Type B pancreatic cell (in vitro differentiated cells): ENCODE results near the gene CSF1R. TPM values are rescaled to one million over a fixed set of nuclear protein-coding genes. Genes with fewer than 3 reads are reported as not detected.
"Not testable (repeated sequence)": the region's sequence is repeated elsewhere in the genome, so short reads cannot be mapped to it uniquely, and the experiment has no call there.

Experiments
- DNase-seq: peaks from one replicate; pipeline ENCODE4 v3.0.0; 2021; ENCODE audit warnings: mixed read lengths; ENCODE audit not compliant: unreplicated experiment; ENCODE audit errors: extremely low spot score
- H3K27ac Mint-ChIP-seq: 2 replicates; pipeline ENCODE4 v1.8.0; 2021; ENCODE audit warnings: mild to moderate bottlenecking, mixed read lengths
- H3K27me3 Mint-ChIP-seq: 2 replicates; pipeline ENCODE4 v1.8.0; 2021; ENCODE audit warnings: mixed read lengths
- H3K36me3 Mint-ChIP-seq: 2 replicates; pipeline ENCODE4 v1.8.0; 2021; ENCODE audit warnings: mixed read lengths
- H3K4me1 Mint-ChIP-seq: one replicate; pipeline ENCODE4 v1.8.0; 2021; ENCODE audit warnings: mixed read lengths; ENCODE audit not compliant: unreplicated experiment
- H3K4me3 Mint-ChIP-seq: 2 replicates; pipeline ENCODE4 v1.8.0; 2021; ENCODE audit warnings: mild to moderate bottlenecking, mixed read lengths
- H3K9me3 Mint-ChIP-seq: 2 replicates; pipeline ENCODE4 v1.8.0; 2021; ENCODE audit warnings: mixed read lengths
- total RNA-seq: library from RNA; stranded (reverse); gene quantifications from 2 replicates; pipeline ENCODE4 v1.2.1, GENCODE V29; 2021; ENCODE audit warnings: low replicate concordance
- TF ChIP-seq, protein P1 (sequence below): fragments of 200-600 bp; sonication (generic); conservative IDR thresholded peaks from 2 replicates; pipeline ENCODE4 v1.5.0; 2021; ENCODE audit warnings: antibody characterized with exemption, mild to moderate bottlenecking

Gene CSF1R
- total RNA-seq, 1 donor from 2014 or later = 4.0 TPM

DNA sequence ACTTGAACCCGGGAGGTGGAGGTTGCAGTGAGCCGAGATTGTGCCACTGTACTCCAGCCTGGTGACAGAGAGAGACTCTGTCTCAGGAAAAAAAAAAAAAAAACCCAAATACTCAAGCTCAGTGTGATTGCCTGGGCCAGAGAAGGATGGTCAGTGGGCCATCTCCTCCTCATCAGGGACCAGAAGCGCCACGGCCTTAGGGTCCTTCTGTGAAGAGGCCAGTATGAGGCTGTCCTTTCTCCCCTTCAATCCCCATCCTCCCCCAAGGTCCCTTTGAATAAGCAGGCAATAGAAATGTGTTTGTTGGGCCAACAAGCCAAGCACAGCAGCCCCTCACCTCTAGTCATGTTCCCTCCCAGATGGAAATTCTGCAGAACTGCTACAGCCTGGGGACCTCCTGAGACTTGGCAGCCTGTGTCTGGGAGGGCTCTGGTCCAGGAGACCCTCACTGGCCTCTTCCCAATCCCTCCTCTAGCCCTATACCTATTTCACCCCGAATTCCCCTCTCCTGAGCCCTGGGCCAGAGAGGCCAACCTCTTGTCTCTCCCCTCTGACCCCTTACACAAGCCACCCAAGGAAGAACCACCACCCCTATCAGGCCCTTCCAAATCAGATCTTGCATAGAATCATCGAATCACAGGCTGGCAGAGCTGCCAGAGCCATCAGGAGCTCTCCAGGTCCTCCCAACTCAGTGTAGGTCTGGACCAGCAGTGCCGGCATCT, 1.0 kb downstream of the CSF1R start:
- Mint-ChIP-seq H3K36me3 (no peaks in the 10 kb centered on the region), H3K27ac (no peak overlapping the region)

DNA sequence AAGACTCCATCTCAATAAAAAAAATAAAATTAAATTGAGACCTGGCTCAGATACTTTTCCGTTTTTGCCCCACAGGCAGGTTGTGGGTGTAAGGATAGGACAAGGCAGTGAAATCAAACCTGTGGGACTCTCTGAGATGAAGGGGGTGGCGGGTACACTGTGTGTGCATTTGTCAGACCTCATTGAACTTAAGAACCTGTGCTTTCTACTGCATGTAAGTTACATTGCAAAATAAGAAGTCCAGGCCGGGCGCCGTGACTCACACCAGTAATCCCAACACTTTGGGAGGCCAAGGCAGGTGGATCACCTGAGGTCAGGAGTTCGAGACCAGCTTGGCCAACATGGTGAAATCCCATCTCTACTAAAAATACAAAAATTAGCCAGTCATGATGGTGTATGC, 1.6 kb downstream of the CSF1R start:
- H3K36me3 Mint-ChIP-seq, H3K27ac Mint-ChIP-seq, H3K9me3 Mint-ChIP-seq, H3K4me3 Mint-ChIP-seq: not testable (repeated sequence)
- DNase-seq = peak; percentile 50
- H3K4me1 Mint-ChIP-seq = peaks cover 14% of the 10 kb centered on the region
- H3K27me3 Mint-ChIP-seq = peaks cover 20% of the 10 kb centered on the region

More for the DNA sequence above, 1.0 kb downstream of the CSF1R start:
- Mint-ChIP-seq H3K4me1 (peaks cover 13% of the 10 kb centered on the region), H3K4me3 (no peak overlapping the region), H3K9me3 (no peaks in the 10 kb centered on the region), H3K27me3 (peaks cover 20% of the 10 kb centered on the region)
- TF ChIP-seq, protein P1, sequence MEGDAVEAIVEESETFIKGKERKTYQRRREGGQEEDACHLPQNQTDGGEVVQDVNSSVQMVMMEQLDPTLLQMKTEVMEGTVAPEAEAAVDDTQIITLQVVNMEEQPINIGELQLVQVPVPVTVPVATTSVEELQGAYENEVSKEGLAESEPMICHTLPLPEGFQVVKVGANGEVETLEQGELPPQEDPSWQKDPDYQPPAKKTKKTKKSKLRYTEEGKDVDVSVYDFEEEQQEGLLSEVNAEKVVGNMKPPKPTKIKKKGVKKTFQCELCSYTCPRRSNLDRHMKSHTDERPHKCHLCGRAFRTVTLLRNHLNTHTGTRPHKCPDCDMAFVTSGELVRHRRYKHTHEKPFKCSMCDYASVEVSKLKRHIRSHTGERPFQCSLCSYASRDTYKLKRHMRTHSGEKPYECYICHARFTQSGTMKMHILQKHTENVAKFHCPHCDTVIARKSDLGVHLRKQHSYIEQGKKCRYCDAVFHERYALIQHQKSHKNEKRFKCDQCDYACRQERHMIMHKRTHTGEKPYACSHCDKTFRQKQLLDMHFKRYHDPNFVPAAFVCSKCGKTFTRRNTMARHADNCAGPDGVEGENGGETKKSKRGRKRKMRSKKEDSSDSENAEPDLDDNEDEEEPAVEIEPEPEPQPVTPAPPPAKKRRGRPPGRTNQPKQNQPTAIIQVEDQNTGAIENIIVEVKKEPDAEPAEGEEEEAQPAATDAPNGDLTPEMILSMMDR = no peak
- peak; percentile 43 for DNase-seq

DNA sequence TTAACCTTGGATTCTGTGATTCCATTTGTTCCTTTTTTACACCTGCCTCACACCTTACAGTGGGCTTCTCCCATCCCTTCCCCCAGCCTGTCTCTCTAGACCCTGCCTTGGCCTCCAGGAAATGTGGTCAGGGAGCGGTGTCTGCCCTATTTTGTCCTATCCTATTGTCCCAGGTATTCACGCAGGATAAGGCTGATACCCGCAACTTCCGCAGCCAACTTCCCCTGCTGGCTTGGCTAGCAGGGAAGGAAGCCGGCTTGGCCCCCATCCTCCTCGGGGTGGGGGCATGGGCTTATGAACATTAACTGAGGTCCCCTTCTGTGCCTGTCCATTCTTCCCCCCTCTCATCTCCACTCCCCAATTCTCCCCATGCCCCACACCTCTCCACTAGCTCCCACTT, 3.5 kb downstream of the CSF1R start:
- no peak overlapping the region for H3K4me3 Mint-ChIP-seq
- H3K27me3 Mint-ChIP-seq = peaks cover 24% of the 10 kb centered on the region
- TF ChIP-seq, protein P1 = no peak
- no peaks in the 10 kb centered on the region for H3K36me3 Mint-ChIP-seq
- DNase-seq = peak; percentile 40
- no peak overlapping the region for H3K27ac Mint-ChIP-seq
- peaks cover 26% of the 10 kb centered on the region for H3K4me1 Mint-ChIP-seq
- no peaks in the 10 kb centered on the region for H3K9me3 Mint-ChIP-seq

DNA sequence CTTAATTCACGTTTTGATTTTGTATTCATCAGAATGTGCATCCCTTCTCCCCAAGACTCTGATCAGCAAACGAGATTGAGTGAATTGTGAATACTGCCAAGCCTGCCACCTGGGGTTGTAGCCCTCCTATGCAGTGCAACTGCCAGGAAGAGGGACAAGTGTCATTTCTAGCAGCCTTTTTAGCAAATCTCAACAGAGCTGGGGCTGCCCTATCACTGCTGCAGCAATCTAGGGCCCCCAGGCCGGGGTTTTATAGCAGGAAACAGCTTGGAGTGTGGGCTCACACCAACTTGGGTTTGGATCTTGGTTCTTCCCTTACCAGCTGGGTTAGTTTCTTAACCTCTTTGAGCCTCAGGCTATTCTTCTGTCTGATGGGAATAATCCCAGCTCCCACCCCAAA, 4.0 kb downstream of the CSF1R start:
- no peak overlapping the region for H3K4me3 Mint-ChIP-seq
- peak; percentile 37 for DNase-seq
- peaks cover 24% of the 10 kb centered on the region for H3K27me3 Mint-ChIP-seq
- H3K4me1 Mint-ChIP-seq = peaks cover 26% of the 10 kb centered on the region
- no peaks in the 10 kb centered on the region for H3K36me3 Mint-ChIP-seq
- no peaks in the 10 kb centered on the region for H3K9me3 Mint-ChIP-seq
- H3K27ac Mint-ChIP-seq = no peak overlapping the region
- TF ChIP-seq, protein P1 = no peak

DNA sequence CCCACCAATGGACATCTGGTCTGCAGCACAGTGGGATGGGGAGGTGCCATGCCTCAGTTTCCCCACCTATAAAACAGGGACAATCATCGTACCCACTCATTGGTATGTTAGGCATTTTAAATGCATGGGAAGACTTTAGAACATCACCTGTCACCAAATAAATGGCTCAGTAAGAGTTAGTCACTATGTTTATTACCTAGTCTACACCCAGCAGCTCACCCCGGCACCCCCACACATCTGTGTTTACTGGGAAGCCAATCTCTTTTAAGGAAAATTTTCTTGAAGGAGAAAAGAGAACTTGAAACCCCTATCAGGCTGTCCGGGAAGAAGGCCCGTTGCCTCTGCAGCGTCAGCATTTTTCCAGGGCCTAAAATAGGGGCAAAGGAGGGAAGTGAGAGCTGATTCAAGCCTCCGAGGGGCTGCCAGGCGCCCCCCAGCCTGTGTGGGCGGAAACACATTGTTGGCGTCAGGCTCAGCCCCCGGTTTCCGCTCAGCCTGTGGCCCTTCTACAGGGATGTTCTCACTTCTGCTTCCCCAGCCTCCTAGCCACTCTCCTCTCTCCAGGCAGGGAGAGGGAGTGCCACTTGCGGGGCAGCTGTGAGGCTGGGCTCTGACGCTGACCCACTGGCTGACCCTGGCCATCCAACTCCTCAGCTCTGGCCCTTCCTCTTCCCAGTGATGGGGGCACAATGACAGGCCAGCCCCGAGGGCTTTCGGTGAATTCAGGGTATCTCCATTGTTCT, 4.6 kb downstream of the CSF1R start:
- H3K27ac Mint-ChIP-seq = no peak overlapping the region

More for the DNA sequence above, 4.6 kb downstream of the CSF1R start:
- peaks cover 26% of the 10 kb centered on the region for H3K4me1 Mint-ChIP-seq
- H3K36me3 Mint-ChIP-seq = no peaks in the 10 kb centered on the region
- no peak overlapping the region for H3K4me3 Mint-ChIP-seq
- H3K9me3 Mint-ChIP-seq = no peaks in the 10 kb centered on the region
- peak; percentile 66 for DNase-seq
- H3K27me3 Mint-ChIP-seq = peaks cover 21% of the 10 kb centered on the region
- TF ChIP-seq, protein P1 = no peak
